OCI-LY7 (cell line): Measurements from ENCODE around the gene TPCN2. TPM values are rescaled to one million over a fixed set of nuclear protein-coding genes. Genes with fewer than 3 reads are reported as not detected.

Source experiments
- BruUV-seq: library from RNA; stranded (reverse); fragments of 400-500 nt; replicated peaks from 2 replicates; lab custom pipeline; 2021; lab: Mats Ljungman, UMichigan
- CTCF ChIA-PET: fragments of 300-600 bp; sonication (Branson Sonifier 250); formaldehyde crosslinking; loops from one replicate; lab custom pipeline; 2022; ENCODE audit warnings: antibody characterized with exemption; ENCODE audit not compliant: unreplicated experiment; lab: Charles Lee
- POLR2A ChIA-PET: fragments of 300-600 bp; sonication (Branson Sonifier 250); formaldehyde crosslinking; loops from one replicate; lab custom pipeline; 2022; ENCODE audit warnings: antibody characterized with exemption; lab: Charles Lee
- DNase-seq: peaks from one replicate; pipeline ENCODE4 v3.0.0-alpha.2; 2015; ENCODE audit warnings: low spot score
- H2AFZ ChIP-seq: fragments of 200-600 bp; sonication (generic), shearing (Covaris generic); 2 replicates; pipeline ENCODE4 v1.6.1; 2014; ENCODE audit warnings: mild to moderate bottlenecking, antibody characterized with exemption, low read length, moderate library complexity
- H3K27ac ChIP-seq: fragments of 200-600 bp; sonication (generic); 2 replicates; pipeline ENCODE4 v1.5.1; 2014; ENCODE audit warnings: mixed run types, low read depth, mild to moderate bottlenecking, moderate library complexity, low read length, inconsistent platforms; ENCODE audit not compliant: poor library complexity, severe bottlenecking
- H3K36me3 ChIP-seq: fragments of 200-600 bp; sonication (generic); 2 replicates; pipeline ENCODE4 v1.6.1; 2014; ENCODE audit warnings: mild to moderate bottlenecking, antibody characterized with exemption, low read length, moderate library complexity, mixed read lengths; ENCODE audit not compliant: insufficient read depth
- H3K4me1 ChIP-seq: fragments of 200-600 bp; sonication (generic); 2 replicates; pipeline ENCODE4 v1.5.1; 2014; ENCODE audit warnings: mild to moderate bottlenecking, low read length; ENCODE audit not compliant: insufficient read depth, poor library complexity, severe bottlenecking
- H3K4me2 ChIP-seq: fragments of 200-600 bp; sonication (generic); 2 replicates; pipeline ENCODE4 v1.6.1; 2014; ENCODE audit warnings: mild to moderate bottlenecking, low read length
- H3K4me3 ChIP-seq: fragments of 200-600 bp; sonication (generic); 2 replicates; pipeline ENCODE4 v1.5.1; 2014; ENCODE audit warnings: mild to moderate bottlenecking, low read depth, low read length; ENCODE audit not compliant: poor library complexity, severe bottlenecking
- H3K79me2 ChIP-seq: fragments of 200-600 bp; sonication (generic); 2 replicates; pipeline ENCODE4 v1.6.1; 2016; ENCODE audit warnings: low read depth, mild to moderate bottlenecking, low read length, moderate library complexity, mixed read lengths; ENCODE audit not compliant: insufficient read depth
- H3K9me2 ChIP-seq: fragments of 200-600 bp; sonication (generic); 2 replicates; pipeline ENCODE4 v1.6.1; 2016; ENCODE audit warnings: mild to moderate bottlenecking, low read length, mixed read lengths; ENCODE audit not compliant: insufficient read depth
- H3K9me3 ChIP-seq: fragments of 200-600 bp; sonication (generic); 2 replicates; pipeline ENCODE4 v1.6.1; 2014; ENCODE audit warnings: mild to moderate bottlenecking, mixed run types, low read length, mixed read lengths
- H4K20me1 ChIP-seq: fragments of 200-600 bp; sonication (generic); 2 replicates; pipeline ENCODE4 v1.6.1; 2014; ENCODE audit warnings: mild to moderate bottlenecking, antibody characterized with exemption, low read length, moderate library complexity, mixed read lengths; ENCODE audit not compliant: insufficient read depth
- EZH2phosphoT487 ChIP-seq: fragments of 200-600 bp; sonication (generic); IDR thresholded peaks from 2 replicates; pipeline ENCODE4 v1.6.1; 2018; ENCODE audit warnings: low read depth, borderline replicate concordance, mild to moderate bottlenecking, mixed run types, antibody characterized with exemption, low read length, moderate library complexity, mixed read lengths
- intact Hi-C: fragments of 100-400 bp; cut with micrococcal nuclease; formaldehyde crosslinking; loops from one replicate; pipeline ENCODE4 v1.10.0; 2022; ENCODE audit not compliant: unreplicated experiment
- total RNA-seq, 2 experiments: library from RNA; depleted of rRNA in 1 of 2; stranded (reverse); fragments of >200 nt in 1 of 2; shearing (Covaris generic) in 1 of 2; gene quantifications; 2 replicates each; pipeline ENCODE4 v1.2.3, GENCODE V29; 2014 to 2022
- TF ChIP-seq, protein P1 (sequence below): fragments of 200-600 bp; sonication (generic); conservative IDR thresholded peaks from 2 replicates; pipeline ENCODE4 v1.5.1; 2014; ENCODE audit warnings: mild to moderate bottlenecking, antibody characterized with exemption, low read length, moderate library complexity, mixed read lengths

TPCN2 gene
- total RNA-seq, 2 experiments from 2014 or later, result 21.5 to 65.2 TPM

DNA sequence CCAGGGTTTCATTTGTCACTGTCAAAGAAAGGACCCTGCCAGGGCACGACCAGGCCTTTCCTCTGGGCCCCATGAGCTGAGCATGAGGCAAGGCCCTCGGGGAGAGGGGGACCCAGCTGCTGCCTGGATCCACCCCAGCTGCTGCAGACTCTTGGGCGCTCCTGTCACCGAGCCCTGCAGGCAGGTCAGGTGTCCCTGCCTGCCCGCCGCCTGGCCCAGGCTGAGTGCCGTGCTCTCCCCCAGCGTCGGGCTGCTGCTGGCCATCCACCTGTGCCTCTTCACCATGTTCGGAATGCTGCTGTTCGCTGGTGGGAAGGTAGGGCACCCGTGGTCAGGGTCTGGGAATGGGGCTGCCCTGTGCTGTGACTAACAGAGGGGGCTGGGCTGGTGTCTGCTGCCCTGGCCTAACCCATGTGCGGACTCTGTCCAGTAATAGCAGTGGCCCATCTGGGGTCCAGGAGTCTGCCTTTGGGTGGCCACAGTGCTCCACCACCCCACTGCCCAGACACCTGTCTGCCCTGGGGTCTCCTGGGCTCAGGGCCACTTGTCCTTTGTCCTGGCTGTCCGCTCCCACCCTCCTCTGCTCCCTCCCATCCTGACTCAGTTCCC is 15.0 kb downstream of the TPCN2 start:
- Histone ChIP-seq H3K4me2 (no peak overlapping the region), H4K20me1 (no peaks in the 10 kb centered on the region; the same call in 1 of the 2 replicates), H3K27ac (no peak overlapping the region), H3K4me1 (no peaks in the 10 kb centered on the region), H3K36me3 (peaks cover 43% of the 10 kb centered on the region; the same call in 1 of the 2 replicates), H3K9me3 (no peaks in the 10 kb centered on the region), H3K4me3 (no peak overlapping the region), H3K9me2 (no peaks in the 10 kb centered on the region), H3K79me2 (no peaks in the 10 kb centered on the region), H2AFZ (no peak overlapping the region)
- no peak for DNase-seq
- POLR2A ChIA-PET, result no interaction called here
- TF ChIP-seq, protein P1, sequence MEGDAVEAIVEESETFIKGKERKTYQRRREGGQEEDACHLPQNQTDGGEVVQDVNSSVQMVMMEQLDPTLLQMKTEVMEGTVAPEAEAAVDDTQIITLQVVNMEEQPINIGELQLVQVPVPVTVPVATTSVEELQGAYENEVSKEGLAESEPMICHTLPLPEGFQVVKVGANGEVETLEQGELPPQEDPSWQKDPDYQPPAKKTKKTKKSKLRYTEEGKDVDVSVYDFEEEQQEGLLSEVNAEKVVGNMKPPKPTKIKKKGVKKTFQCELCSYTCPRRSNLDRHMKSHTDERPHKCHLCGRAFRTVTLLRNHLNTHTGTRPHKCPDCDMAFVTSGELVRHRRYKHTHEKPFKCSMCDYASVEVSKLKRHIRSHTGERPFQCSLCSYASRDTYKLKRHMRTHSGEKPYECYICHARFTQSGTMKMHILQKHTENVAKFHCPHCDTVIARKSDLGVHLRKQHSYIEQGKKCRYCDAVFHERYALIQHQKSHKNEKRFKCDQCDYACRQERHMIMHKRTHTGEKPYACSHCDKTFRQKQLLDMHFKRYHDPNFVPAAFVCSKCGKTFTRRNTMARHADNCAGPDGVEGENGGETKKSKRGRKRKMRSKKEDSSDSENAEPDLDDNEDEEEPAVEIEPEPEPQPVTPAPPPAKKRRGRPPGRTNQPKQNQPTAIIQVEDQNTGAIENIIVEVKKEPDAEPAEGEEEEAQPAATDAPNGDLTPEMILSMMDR, result no peak
- TF ChIP-seq EZH2phosphoT487, result no peak
- no TSS peak for BruUV-seq
- CTCF ChIA-PET, result no interaction called here
- intact Hi-C loops, result no loop called here

GRCh38 chr11:69064394-69064957 is 15.7 kb downstream of the TPCN2 start:
- Histone ChIP-seq H4K20me1 (no peaks in the 10 kb centered on the region; the same call in 1 of the 2 replicates), H3K9me2 (no peaks in the 10 kb centered on the region), H3K27ac (no peak overlapping the region), H3K36me3 (peaks cover 39% of the 10 kb centered on the region; the same call in 1 of the 2 replicates), H3K4me1 (no peaks in the 10 kb centered on the region), H3K4me3 (no peak overlapping the region), H2AFZ (no peak overlapping the region), H3K9me3 (no peaks in the 10 kb centered on the region), H3K79me2 (no peaks in the 10 kb centered on the region), H3K4me2 (no peak overlapping the region)
- intact Hi-C loops, result no loop called here
- no peak for DNase-seq
- TF ChIP-seq EZH2phosphoT487, result no peak
- TF ChIP-seq, protein P1, result no peak
- CTCF ChIA-PET, result no interaction called here
- no TSS peak for BruUV-seq
- POLR2A ChIA-PET, result no interaction called here

- Histone ChIP-seq H4K20me1 (no peaks in the 10 kb centered on the region; the same call in 1 of the 2 replicates), H3K4me3 (no peak overlapping the region), H3K4me1 (no peaks in the 10 kb centered on the region), H3K36me3 (peaks cover 33% of the 10 kb centered on the region), H3K79me2 (no peaks in the 10 kb centered on the region), H3K9me3 (no peaks in the 10 kb centered on the region), H3K27ac (no peak overlapping the region), H3K9me2 (no peaks in the 10 kb centered on the region), H2AFZ (no peak overlapping the region), H3K4me2 (no peak overlapping the region)
- no peak for DNase-seq
- ChIA-PET POLR2A (no interaction called here), CTCF (no interaction called here)
- BruUV-seq, result TSS peak; percentile 68
- intact Hi-C loops, result no loop called here
- TF ChIP-seq, protein P1, result no peak
- no peak for TF ChIP-seq EZH2phosphoT487
Measured at GRCh38 chr11:69065147-69065710, 16.5 kb downstream of the TPCN2 start.
